HepG2 (cell line): Measurements from ENCODE around the gene DGAT2L6. TPM values are rescaled to one million over a fixed set of nuclear protein-coding genes. Genes with fewer than 3 reads are reported as not detected.
"Not testable (repeated sequence)": the region's sequence is repeated elsewhere in the genome, so short reads cannot be mapped to it uniquely, and the experiment has no call there.

Source experiments
- ATAC-seq: fragments of 200-7000 bp; cut with Tn5 transposase; 3 replicates; pipeline ENCODE4 v1.9.1; 2020; ENCODE audit warnings: mild to moderate bottlenecking, moderate library complexity
- BruUV-seq: library from RNA; stranded (reverse); fragments of 400-500 nt; replicated peaks from 2 replicates; lab custom pipeline; 2021; lab: Mats Ljungman, UMichigan
- CTCF ChIA-PET: fragments of 300-600 bp; formaldehyde crosslinking; extraction: SDS; loops from one replicate; lab custom pipeline; 2021; ENCODE audit warnings: low total read pairs, inconsistent platforms, low intra/inter-chr PET ratio; lab: Yijun Ruan, JAX
- POLR2A ChIA-PET: fragments of 350-600 bp; sonication (Branson Sonifier 250); formaldehyde crosslinking; loops from one replicate; lab custom pipeline; 2020; ENCODE audit warnings: antibody characterized with exemption, inconsistent platforms; lab: Yijun Ruan, JAX
- DNase-seq: peaks from one replicate; pipeline ENCODE4 v3.0.0-alpha.2; 2015; ENCODE audit warnings: low spot score
- FAIRE-seq: peaks from 3 replicates; lab custom pipeline; 2011; peaks lifted over from hg19 to GRCh38; lab: Jason Lieb, UNC
- H2AFZ ChIP-seq: one replicate; pipeline ENCODE4 v1.6.1; 2011; ENCODE audit warnings: low read length, inconsistent platforms
- H3K27ac ChIP-seq: fragments of 300-600 bp; 3 replicates; pipeline ENCODE4 v1.8.0; 2011; ENCODE audit warnings: mixed run types, mild to moderate bottlenecking, mixed read lengths, low read length, inconsistent platforms; ENCODE audit not compliant: insufficient read depth; ENCODE audit errors: extremely low read length
- H3K27me3 ChIP-seq, 2 experiments: fragments of 200-600 bp in 1 of 2; 2 replicates in 1 of 2; 3 replicates in 1 of 2; pipeline versions ENCODE4 v1.6.0 to v1.8.0; 2011; ENCODE audit warnings: low read length in 2 of 2, mild to moderate bottlenecking in 2 of 2, moderate library complexity in 2 of 2, inconsistent platforms in 1 of 2; ENCODE audit not compliant: insufficient read depth in 2 of 2, control insufficient read depth in 1 of 2
- H3K36me3 ChIP-seq, 2 experiments: fragments of 200-600 bp in 1 of 2; replicated peaks in 1 of 2; 2 replicates in 1 of 2; 3 replicates in 1 of 2; pipeline versions ENCODE4 v1.5.1 to v1.8.0; 2011; ENCODE audit warnings: low read length in 2 of 2, inconsistent platforms in 1 of 2; ENCODE audit not compliant: insufficient read depth in 2 of 2, control insufficient read depth in 1 of 2
- H3K4me1 ChIP-seq: 2 replicates; pipeline ENCODE4 v1.5.1; 2012; ENCODE audit warnings: low read length, inconsistent platforms; ENCODE audit not compliant: insufficient read depth
- H3K4me2 ChIP-seq: 2 replicates; pipeline ENCODE4 v1.6.0; 2011; ENCODE audit warnings: low read depth, low read length, inconsistent platforms
- H3K4me3 ChIP-seq, 3 experiments: fragments of 200-600 bp in 1 of 3; sonication (generic), shearing (Covaris generic) in 1 of 3; replicated peaks in 1 of 3; 2 replicates each; pipeline ENCODE4 v1.5.1; 2011 to 2016; ENCODE audit warnings: low read length in 3 of 3, inconsistent platforms in 2 of 3, low read depth in 2 of 3, mild to moderate bottlenecking in 2 of 3, control low read depth in 1 of 3, mixed read lengths in 1 of 3; ENCODE audit not compliant: insufficient read depth in 1 of 3
- H3K79me2 ChIP-seq: one replicate; pipeline ENCODE4 v1.6.1; 2011; ENCODE audit warnings: low read length, inconsistent platforms; ENCODE audit not compliant: insufficient read depth
- H3K9ac ChIP-seq: 2 replicates; pipeline ENCODE4 v1.6.0; 2011; ENCODE audit warnings: mild to moderate bottlenecking, low read depth, low read length, inconsistent platforms; ENCODE audit not compliant: insufficient read depth
- H3K9me3 ChIP-seq: 2 replicates; pipeline ENCODE4 v1.5.1; 2012; ENCODE audit warnings: mild to moderate bottlenecking, low read length
- H4K20me1 ChIP-seq: 2 replicates; pipeline ENCODE4 v1.6.0; 2011; ENCODE audit warnings: inconsistent platforms, mild to moderate bottlenecking, low read length, moderate library complexity; ENCODE audit not compliant: insufficient read depth
- MAZ ChIP-seq, 2 experiments: sonication (generic) in 1 of 2; formaldehyde crosslinking in 1 of 2; IDR thresholded peaks; 2 replicates each; pipeline versions ENCODE4 v1.5.0 to v1.6.1; 2012 to 2020; ENCODE audit warnings: low read depth in 2 of 2, mild to moderate bottlenecking in 2 of 2, borderline replicate concordance in 1 of 2, improper control_type of control experiment in 1 of 2, low read length in 1 of 2, missing genetic modification reagents in 1 of 2, moderate library complexity in 1 of 2
- TSC22D2 ChIP-seq: sonication (generic); formaldehyde crosslinking; IDR thresholded peaks from 2 replicates; pipeline ENCODE4 v1.5.1; 2020; ENCODE audit warnings: missing genetic modification reagents, mild to moderate bottlenecking, borderline replicate concordance
- ZNF20 ChIP-seq: sonication (generic); formaldehyde crosslinking; IDR thresholded peaks from 2 replicates; pipeline ENCODE4 v1.4.0; 2020; ENCODE audit warnings: mild to moderate bottlenecking, moderate library complexity, missing genetic modification reagents
- ZNF556 ChIP-seq: sonication (generic); formaldehyde crosslinking; IDR thresholded peaks from 2 replicates; pipeline ENCODE4 v1.4.0; 2020; ENCODE audit warnings: mild to moderate bottlenecking, missing genetic modification reagents, borderline replicate concordance
- ZSCAN20 ChIP-seq: sonication (generic); formaldehyde crosslinking; IDR thresholded peaks from 2 replicates; pipeline ENCODE4 v1.4.0; 2020; ENCODE audit warnings: missing genetic modification reagents, mild to moderate bottlenecking, borderline replicate concordance
- WGBS: methylation state at CpG from one replicate; pipeline ENCODE4 v1.1.6; 2017; ENCODE audit warnings: low lambda C conversion rate; 5-methylcytosine and 5-hydroxymethylcytosine counted together
- in situ Hi-C: cut with HindIII; loops from 2 replicates; pipeline ENCODE4 v1.10.0; 2017; ENCODE audit warnings: low pct_unique_long_range_greater_than_20kb; ENCODE audit not compliant: extremely low pct_ligation_motif_present
- intact Hi-C: fragments of 100-400 bp; cut with micrococcal nuclease; formaldehyde crosslinking; loops from one replicate; pipeline ENCODE4 v1.10.0; 2022; ENCODE audit not compliant: unreplicated experiment
- polyA plus RNA-seq, 8 experiments: library from polyadenylated mRNA; depleted of rRNA in 3 of 8; stranded (reverse) in 7 of 8; unstranded in 1 of 8; fragments of >200 nt; fragmentation: Illumina TruSeq in 4 of 8; extraction: Trizol in 4 of 8; gene quantifications; 2 replicates each; pipeline versions ENCODE4 v1.2.1 to v1.2.3, GENCODE V29; 2011 to 2016; ENCODE audit warnings: low read depth in 4 of 8, missing spikeins in 1 of 8, mixed read lengths in 1 of 8; ENCODE audit not compliant: insufficient read depth in 1 of 8
- total RNA-seq, 5 experiments: library from RNA; depleted of rRNA; stranded (reverse); fragments of >200 nt; fragmentation: Illumina TruSeq; extraction: Trizol; gene quantifications; 2 replicates each; pipeline ENCODE4 v1.2.3, GENCODE V29; 2016; ENCODE audit warnings: low read depth in 1 of 5
- TF ChIP-seq, protein P1 (sequence below): sonication (generic); formaldehyde crosslinking; conservative IDR thresholded peaks from 2 replicates; pipeline ENCODE4 v1.4.0; 2020; ENCODE audit warnings: missing genetic modification reagents

Gene DGAT2L6
- total and polyA plus RNA-seq, 2 of the 13 experiments (the other 11 are each of a cell fraction or from before 2014, with no cell fraction given) = not detected

DNA sequence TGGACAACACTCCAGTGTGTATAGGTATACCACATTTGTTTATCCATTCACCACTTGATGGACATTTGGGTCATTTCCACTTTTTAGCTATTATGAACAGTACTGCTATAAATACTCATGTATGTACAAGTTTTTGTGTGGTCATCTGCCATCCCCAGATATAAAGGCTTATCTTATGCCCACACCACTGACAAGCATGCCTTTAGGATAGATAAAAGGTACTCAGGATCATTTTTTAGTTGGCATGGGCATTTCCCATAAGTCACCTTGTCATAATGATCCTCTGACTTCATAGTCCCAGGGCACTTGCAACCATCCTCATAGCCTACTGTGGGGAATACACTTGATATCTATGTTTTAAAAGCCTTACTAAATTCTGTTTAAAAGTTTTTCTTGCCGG, 63.5 kb downstream of the DGAT2L6 start (continued):
- TF ChIP-seq, protein P1, sequence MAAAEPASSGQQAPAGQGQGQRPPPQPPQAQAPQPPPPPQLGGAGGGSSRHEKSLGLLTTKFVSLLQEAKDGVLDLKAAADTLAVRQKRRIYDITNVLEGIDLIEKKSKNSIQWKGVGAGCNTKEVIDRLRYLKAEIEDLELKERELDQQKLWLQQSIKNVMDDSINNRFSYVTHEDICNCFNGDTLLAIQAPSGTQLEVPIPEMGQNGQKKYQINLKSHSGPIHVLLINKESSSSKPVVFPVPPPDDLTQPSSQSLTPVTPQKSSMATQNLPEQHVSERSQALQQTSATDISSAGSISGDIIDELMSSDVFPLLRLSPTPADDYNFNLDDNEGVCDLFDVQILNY = no peak
- TF ChIP-seq ZSCAN20 (CRISPR knock-in tag) (no peak), ZNF556 (CRISPR knock-in tag) (no peak), MAZ (IDR thresholded peaks at IDR 0.05; ENCODE audit: borderline replicate concordance, low read depth, low read length) (no peak), MAZ (CRISPR knock-in tag; IDR thresholded peaks at IDR 0.05; ENCODE audit: low read depth) (no peak)

DNA sequence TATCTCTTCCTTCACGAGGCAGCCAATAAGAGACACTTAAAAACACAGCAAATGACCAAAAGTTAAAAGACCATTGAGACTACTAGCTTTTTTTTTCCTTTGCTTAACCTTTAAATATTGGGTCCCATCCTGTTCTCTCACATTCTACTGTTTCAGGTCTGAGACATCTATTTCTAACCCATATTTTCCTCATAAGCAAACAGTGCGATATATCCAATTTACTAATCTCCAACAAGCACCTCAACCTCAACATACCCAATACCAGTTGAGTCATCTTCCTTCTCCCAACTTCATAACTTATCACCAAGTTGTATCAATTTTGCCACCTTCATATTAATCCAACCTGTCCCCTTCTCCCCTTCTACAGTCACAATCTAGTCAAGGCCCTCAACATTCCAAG, 64.2 kb downstream of the DGAT2L6 start:
- TF ChIP-seq ZNF20 (CRISPR knock-in tag) (no peak), TSC22D2 (CRISPR knock-in tag) (no peak)
- TF ChIP-seq, all 625 proteins: peak for 0
- H3K9me3 ChIP-seq = no peaks in the 10 kb centered on the region
- intact Hi-C loops = no loop called here
- 54% methylated on average over 2 of the region's 2 CpGs for WGBS
- H3K9ac ChIP-seq = no peak overlapping the region
- DNase-seq = no peak
- no peaks in the 10 kb centered on the region for H4K20me1 ChIP-seq
- no peaks in the 10 kb centered on the region for H3K79me2 ChIP-seq
- no peaks in the 10 kb centered on the region for H3K27me3 ChIP-seq
- no peak for FAIRE-seq
- H3K4me2 ChIP-seq = no peak overlapping the region
- H3K27ac ChIP-seq = no peak overlapping the region
- BruUV-seq = no TSS peak
- H2AFZ ChIP-seq = no peak overlapping the region
- ChIA-PET POLR2A (no interaction called here), CTCF (no interaction called here)
- in situ Hi-C loops = no loop called here
- no peak for ATAC-seq
- no peaks in the 10 kb centered on the region for H3K4me1 ChIP-seq
- H3K36me3 ChIP-seq = no peaks in the 10 kb centered on the region
- no peak overlapping the region for H3K4me3 ChIP-seq

DNA sequence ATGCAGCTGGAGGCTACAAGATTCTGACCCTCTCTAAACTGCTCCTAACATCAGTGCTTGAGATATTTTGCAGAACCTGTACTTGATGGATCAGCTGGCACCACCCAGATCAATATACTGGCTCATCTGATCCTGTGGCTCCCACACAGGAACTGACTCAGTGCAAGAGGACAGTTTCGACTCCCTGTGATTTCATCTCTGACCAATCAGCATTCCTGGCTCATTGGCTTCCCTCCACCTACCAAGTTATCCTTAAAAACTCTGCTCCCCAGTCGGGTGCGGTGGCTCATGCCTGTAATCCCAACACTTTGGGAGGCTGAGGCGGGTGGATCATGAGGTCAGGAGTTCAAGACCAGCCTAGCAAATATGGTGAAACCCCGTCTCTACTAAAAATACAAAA, 66.3 kb downstream of the DGAT2L6 start:
- H2AFZ ChIP-seq, H4K20me1 ChIP-seq, H3K4me3 ChIP-seq, in situ Hi-C loops, POLR2A ChIA-PET, DNase-seq, H3K4me2 ChIP-seq, FAIRE-seq, BruUV-seq, H3K9me3 ChIP-seq, intact Hi-C loops, H3K36me3 ChIP-seq, H3K27me3 ChIP-seq, H3K27ac ChIP-seq, H3K4me1 ChIP-seq, ATAC-seq, H3K9ac ChIP-seq, H3K79me2 ChIP-seq, CTCF ChIA-PET: not testable (repeated sequence)
- 44% methylated on average over 5 of the region's 5 CpGs for WGBS
